Osteoblast (primary cell): ENCODE data around the gene SCART1. TPM values are rescaled to one million over a fixed set of nuclear protein-coding genes. Genes with fewer than 3 reads are reported as not detected.
"Not testable (repeated sequence)": the region's sequence is repeated elsewhere in the genome, so short reads cannot be mapped to it uniquely, and the experiment has no call there.

Experiments
- DNase-seq: peaks from one replicate; pipeline ENCODE4 v3.0.0; 2011; ENCODE audit warnings: low spot score, mixed read lengths; ENCODE audit not compliant: insufficient read length; ENCODE audit errors: missing footprints
- H2AFZ ChIP-seq: 2 replicates; pipeline ENCODE4 v1.6.0; 2011; ENCODE audit warnings: mild to moderate bottlenecking, low read length
- H3K27ac ChIP-seq: 2 replicates; pipeline ENCODE4 v1.5.1; 2011; ENCODE audit warnings: mild to moderate bottlenecking, low read depth, low read length, moderate library complexity
- H3K27me3 ChIP-seq: 2 replicates; pipeline ENCODE4 v1.6.0; 2012; ENCODE audit warnings: mild to moderate bottlenecking, control low read depth, inconsistent platforms, low read length, moderate library complexity; ENCODE audit not compliant: insufficient read depth
- H3K36me3 ChIP-seq: 2 replicates; pipeline ENCODE4 v1.5.1; 2011; ENCODE audit warnings: mild to moderate bottlenecking, low read length, control low read depth, moderate library complexity; ENCODE audit not compliant: insufficient read depth
- H3K4me1 ChIP-seq: 2 replicates; pipeline ENCODE4 v1.5.1; 2011; ENCODE audit warnings: mild to moderate bottlenecking, low read length, control low read depth, moderate library complexity; ENCODE audit not compliant: insufficient read depth
- H3K4me2 ChIP-seq: 2 replicates; pipeline ENCODE4 v1.6.0; 2011; ENCODE audit warnings: mild to moderate bottlenecking, low read length; ENCODE audit not compliant: insufficient read depth
- H3K4me3 ChIP-seq: fragments of 200-600 bp; sonication (generic); 3 replicates; pipeline ENCODE4 v1.5.1; 2012; ENCODE audit warnings: mild to moderate bottlenecking, low read length, inconsistent platforms; ENCODE audit not compliant: insufficient read depth
- H3K79me2 ChIP-seq: 2 replicates; pipeline ENCODE4 v1.6.0; 2012; ENCODE audit warnings: mild to moderate bottlenecking, low read length, control low read depth, inconsistent platforms; ENCODE audit not compliant: insufficient read depth
- H3K9me3 ChIP-seq: 2 replicates; pipeline ENCODE4 v1.5.1; 2011; ENCODE audit warnings: low read depth, low read length, control low read depth
- H4K20me1 ChIP-seq: 2 replicates; pipeline ENCODE4 v1.6.0; 2012; ENCODE audit warnings: mild to moderate bottlenecking, low read length, control low read depth; ENCODE audit not compliant: insufficient read depth
- total RNA-seq: library from RNA; depleted of rRNA; stranded (reverse); fragments of >200 nt; gene quantifications from 2 replicates; pipeline ENCODE4 v1.2.3, GENCODE V29; 2012
- TF ChIP-seq, protein P1 (sequence below): IDR thresholded peaks from 2 replicates; pipeline ENCODE4 v1.5.1; 2011; ENCODE audit warnings: mild to moderate bottlenecking, low read depth, low read length, moderate library complexity; ENCODE audit errors: extremely low read depth

Gene SCART1
- total RNA-seq, 1 donor: 5.1 TPM

DNA sequence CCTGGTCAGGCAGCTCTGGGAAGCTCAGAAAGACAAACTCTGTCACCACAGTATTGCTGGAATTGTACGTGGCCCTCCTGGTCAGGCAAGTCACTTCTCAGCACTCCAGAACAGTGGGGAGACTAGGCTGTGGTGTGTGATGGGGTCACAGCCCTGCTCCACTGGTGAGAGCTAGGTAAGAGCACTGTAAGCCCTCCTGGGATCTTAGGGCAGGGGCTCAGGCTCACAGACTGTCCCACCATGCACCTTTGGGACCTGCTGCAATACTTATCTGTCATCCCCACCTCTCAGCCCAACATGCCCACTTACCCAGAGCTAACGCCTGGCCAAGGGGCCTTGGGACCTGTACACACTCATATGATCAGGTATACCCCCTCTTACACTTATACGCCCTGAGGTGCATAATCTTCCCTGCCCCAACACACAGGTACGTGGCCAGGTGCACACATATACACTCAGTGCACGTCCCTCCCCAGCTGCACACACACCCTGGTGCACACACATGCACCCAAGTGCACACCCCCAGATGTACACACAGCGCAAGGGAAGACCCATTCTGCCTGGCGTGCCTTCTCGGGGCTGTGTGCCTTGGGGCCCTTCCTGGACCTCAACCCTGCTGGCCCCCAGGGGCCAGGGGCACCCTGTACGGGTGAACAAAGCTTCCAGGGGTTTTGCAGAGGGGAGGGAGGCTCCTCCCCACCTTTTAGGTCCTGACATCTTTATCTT is 21.7 kb upstream of the SCART1 start:
- H3K27ac ChIP-seq, H3K4me3 ChIP-seq, H3K79me2 ChIP-seq, H3K27me3 ChIP-seq, H4K20me1 ChIP-seq, H2AFZ ChIP-seq, DNase-seq, H3K4me2 ChIP-seq, H3K9me3 ChIP-seq, H3K36me3 ChIP-seq, H3K4me1 ChIP-seq: not testable (repeated sequence)

- not testable (repeated sequence) for H3K27ac ChIP-seq, H3K9me3 ChIP-seq, H3K79me2 ChIP-seq, H3K36me3 ChIP-seq, H2AFZ ChIP-seq, H3K27me3 ChIP-seq, H3K4me2 ChIP-seq, H3K4me3 ChIP-seq, H4K20me1 ChIP-seq, H3K4me1 ChIP-seq, DNase-seq
Observed at GRCh38 chr10:133432789-133433188, 21.0 kb upstream of the SCART1 start.

GRCh38 chr10:133438711-133439273 is 15.0 kb upstream of the SCART1 start:
- H3K79me2 ChIP-seq: no peaks in the 10 kb centered on the region
- H3K27me3 ChIP-seq: no peaks in the 10 kb centered on the region
- TF ChIP-seq, protein P1, sequence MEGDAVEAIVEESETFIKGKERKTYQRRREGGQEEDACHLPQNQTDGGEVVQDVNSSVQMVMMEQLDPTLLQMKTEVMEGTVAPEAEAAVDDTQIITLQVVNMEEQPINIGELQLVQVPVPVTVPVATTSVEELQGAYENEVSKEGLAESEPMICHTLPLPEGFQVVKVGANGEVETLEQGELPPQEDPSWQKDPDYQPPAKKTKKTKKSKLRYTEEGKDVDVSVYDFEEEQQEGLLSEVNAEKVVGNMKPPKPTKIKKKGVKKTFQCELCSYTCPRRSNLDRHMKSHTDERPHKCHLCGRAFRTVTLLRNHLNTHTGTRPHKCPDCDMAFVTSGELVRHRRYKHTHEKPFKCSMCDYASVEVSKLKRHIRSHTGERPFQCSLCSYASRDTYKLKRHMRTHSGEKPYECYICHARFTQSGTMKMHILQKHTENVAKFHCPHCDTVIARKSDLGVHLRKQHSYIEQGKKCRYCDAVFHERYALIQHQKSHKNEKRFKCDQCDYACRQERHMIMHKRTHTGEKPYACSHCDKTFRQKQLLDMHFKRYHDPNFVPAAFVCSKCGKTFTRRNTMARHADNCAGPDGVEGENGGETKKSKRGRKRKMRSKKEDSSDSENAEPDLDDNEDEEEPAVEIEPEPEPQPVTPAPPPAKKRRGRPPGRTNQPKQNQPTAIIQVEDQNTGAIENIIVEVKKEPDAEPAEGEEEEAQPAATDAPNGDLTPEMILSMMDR: peak; percentile 48
- no peaks in the 10 kb centered on the region for H3K4me1 ChIP-seq
- H3K4me2 ChIP-seq: no peak overlapping the region
- DNase-seq: peak; percentile 91
- no peak overlapping the region for H3K27ac ChIP-seq
- H4K20me1 ChIP-seq: peaks cover 20% of the 10 kb centered on the region
- H3K4me3 ChIP-seq: no peak overlapping the region
- no peak overlapping the region for H2AFZ ChIP-seq
- H3K36me3 ChIP-seq: no peaks in the 10 kb centered on the region
- no peaks in the 10 kb centered on the region for H3K9me3 ChIP-seq

GRCh38 chr10:133439517-133440461 is 14.0 kb upstream of the SCART1 start:
- TF ChIP-seq, protein P1: no peak
- no peaks in the 10 kb centered on the region for H3K36me3 ChIP-seq
- H2AFZ ChIP-seq: no peak overlapping the region
- no peak overlapping the region for H3K4me3 ChIP-seq
- H3K4me1 ChIP-seq: no peaks in the 10 kb centered on the region
- H3K79me2 ChIP-seq: no peaks in the 10 kb centered on the region
- no peaks in the 10 kb centered on the region for H3K27me3 ChIP-seq
- H3K9me3 ChIP-seq: no peaks in the 10 kb centered on the region
- H3K4me2 ChIP-seq: no peak overlapping the region
- H4K20me1 ChIP-seq: peaks cover 20% of the 10 kb centered on the region
- DNase-seq: peak; percentile 80
- H3K27ac ChIP-seq: no peak overlapping the region
